HG02973 (cell line): ENCODE measurements around the gene SMOC2.

Source experiments
- ATAC-seq: cut with Tn5 transposase; IDR thresholded peaks from one replicate; pipeline ENCODE4 v1.9.1; 2021; ENCODE audit warnings: moderate library complexity; ENCODE audit not compliant: unreplicated experiment

SMOC2 gene

DNA sequence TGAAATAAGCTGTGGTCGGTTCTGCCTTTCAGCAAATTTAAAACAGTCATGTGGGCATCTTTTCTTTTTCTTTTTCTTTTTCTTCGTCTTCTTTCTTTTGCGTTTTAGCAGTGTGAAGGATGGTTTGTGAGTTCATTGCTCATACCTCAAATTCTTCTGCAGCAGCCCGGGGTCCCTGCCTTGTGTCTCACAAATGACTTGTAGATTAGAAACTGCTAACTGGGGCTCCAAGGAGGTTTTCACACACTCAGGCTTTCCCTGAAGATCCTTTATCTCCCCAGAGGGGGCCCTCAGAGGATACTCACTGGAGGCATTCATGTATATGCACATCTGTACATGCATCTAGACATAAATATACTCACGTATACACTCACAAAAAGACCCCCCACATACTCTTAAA lies 1.7 kb downstream of the SMOC2 start:
- no peak for ATAC-seq

DNA sequence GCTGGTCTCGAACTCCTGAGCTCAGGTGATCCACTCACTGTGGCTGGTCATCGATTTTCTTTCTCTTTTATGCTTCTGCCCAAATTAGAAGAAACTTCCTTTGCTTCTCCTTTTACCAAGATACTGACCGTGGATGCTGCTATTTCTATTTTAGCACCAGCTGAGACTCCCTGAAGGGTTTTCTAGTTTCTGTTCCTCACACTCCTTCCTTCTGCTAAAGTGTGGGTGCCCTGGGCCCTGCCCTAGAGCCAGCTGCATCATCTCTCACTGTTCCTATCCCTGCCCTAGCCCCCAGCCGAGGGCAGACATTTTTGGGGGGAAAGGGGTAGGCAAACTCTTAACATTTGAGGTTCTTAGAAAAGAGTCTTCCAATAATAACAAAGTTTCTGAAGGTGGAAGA lies 6.3 kb downstream of the SMOC2 start:
- no peak for ATAC-seq

DNA sequence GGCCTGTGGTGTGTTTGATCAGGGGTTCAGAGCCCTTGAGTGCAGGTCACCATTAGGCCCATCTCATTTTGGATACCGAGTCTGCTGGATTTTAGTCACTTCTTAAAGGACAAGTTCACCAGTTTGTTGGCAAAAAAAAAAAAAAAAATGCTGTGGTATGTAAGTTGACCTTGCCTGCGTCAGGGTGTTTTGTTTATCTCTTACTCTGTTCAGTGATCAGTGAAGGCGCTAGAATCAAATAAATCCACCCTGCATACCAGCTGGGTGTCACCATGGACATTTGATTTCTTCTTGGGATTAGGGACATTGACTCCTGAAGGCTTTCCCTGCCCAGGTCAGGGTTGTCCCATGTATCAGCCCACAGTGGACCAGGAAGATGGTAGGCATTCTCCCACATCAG lies 6.7 kb downstream of the SMOC2 start:
- ATAC-seq: no peak

DNA sequence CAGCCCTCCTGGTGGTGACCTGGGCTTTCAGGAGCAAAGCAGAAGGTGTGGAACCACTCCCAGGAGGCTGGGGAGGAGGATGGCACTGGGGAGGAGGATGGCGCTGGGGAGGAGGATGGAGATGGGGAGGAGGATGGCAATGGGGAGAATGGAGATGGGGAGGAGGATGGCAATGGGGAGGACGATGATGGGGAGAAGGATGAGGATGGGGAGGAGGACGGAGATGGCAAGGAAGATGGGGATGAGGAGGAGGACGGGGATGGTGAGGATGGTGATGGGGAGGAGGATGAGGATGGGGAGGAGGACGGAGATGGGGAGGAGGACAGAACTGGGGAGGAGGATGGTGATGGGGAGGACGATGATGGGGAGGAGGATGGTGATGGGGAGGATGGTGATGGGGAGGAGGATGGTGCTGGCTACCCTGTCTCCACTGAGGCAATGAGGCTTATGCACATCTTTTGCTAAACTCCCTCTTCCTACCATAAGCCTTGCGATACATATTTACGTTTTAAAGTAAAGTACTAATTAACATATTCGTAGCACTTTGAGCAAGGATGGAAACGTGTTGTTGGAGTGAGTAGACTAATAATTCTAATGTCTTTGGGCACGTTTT lies 7.4 kb downstream of the SMOC2 start:
- ATAC-seq: no peak

DNA sequence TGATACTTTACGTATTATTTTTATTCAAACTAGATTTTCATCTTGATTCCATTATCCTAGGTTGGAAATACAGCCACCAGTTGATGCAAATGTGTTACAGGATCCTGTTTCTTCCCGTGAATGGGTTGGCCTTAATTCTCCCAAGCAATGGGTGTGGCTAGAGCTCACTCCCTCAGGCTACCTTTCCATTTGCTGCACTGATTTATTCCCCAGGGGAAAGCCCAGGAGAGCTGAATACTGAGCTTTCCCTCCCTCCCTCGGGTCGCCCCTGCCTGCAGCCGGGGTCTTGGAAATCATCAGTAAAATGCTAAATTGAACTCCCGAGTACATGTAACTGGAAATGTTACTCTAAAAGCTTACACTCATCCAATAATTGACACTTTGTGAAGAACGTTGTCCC lies 9.9 kb downstream of the SMOC2 start:
- ATAC-seq: no peak

DNA sequence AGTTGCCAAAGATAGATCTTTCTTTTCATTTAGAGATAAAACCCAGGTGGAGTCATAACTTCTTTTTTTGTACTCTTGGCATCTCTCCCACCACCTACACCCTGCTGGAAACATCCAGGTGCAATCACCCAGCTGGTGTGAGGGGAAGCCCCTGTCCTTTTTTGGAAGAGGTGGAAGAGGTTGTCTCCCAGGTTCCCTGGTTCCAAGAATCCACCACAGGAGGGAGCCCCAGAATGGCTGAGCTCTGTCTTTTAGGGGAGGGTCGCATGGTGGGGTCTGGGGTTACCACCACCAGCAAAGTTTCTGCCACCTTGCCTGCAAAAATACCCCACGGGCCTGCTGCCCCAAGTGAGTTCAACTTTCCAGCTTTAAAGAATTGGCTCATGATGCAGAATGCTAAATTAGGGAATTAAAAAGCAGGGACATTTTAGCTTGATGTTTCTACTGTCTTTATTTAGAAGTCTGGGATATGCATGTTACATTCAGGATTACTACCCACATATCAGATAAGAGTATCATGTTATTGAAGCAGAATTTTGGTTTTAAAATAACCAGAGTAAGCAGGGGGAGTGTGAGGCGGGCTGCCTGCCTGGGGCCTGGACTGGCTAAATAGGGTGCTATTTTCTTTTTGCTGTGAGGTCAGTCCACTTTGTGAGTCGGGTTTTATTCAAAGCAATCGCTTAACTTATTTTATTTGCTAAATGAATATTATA lies 11.0 kb downstream of the SMOC2 start:
- ATAC-seq: no peak

DNA sequence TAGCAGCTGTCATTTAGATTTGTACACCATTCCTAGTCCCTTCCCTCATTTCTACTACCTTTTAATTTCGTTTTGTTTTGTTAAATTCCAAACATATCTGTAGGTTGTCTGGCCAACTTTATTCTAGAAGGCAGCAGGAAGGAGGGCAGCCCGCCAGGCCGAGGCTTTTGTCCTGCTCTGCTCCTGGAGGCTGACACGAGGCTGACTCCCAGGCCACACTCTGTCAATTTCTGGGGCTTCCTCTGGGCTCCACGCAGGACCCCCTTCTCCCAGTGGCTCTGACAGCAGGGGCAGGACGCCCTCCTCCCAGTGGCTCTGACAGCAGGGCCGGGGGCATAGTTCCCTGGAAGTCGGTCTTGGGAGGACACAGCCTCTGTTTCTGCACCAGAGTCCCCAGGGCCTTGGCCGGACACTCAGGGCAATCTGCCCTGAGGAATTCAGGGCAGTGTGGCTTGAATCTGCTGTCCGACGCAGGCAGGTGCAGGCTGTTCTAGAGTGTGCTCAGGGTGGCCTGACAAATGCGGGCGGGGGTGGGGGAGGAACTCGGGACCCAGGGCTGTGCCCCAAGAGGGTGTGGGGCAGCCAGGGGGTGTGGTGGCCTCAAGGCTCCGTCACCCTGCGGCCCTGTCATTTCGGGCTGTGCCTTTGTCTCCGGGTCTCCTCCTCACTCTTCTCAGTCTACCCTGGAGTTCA lies 11.8 kb downstream of the SMOC2 start:
- no peak for ATAC-seq

DNA sequence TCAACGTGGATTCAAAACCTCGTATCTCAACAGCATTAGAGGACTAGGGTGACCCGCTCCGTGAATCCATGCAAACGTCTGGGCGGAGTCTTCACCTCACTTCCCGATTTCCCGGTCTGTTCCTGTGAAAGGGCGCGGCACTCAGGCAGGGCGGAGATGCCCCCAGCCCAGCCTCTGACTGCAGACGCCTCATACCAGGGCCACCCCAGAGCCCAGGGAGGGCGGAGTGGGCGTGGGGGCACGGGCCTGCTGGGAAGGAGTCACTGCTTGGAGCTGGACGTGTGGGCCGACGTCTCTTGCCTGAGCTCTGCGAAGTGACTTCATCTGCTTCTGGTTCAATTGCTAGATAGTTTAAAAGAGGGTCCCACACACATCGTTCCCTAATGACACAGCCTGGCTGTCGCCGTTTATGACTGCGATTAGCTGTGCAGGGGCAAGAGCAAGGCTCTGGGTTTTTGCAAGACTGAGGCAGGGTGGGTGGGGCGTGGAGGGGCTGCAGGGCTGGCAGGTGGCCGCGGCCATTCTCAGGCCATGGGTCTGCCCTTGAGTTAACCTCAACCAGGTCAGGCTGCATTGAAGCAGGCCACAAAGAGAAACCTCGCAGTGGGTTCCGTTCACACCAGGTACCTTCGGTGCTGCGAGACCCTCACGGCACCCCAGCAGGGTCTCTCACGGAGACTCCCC lies 15.0 kb downstream of the SMOC2 start:
- ATAC-seq: no peak

DNA sequence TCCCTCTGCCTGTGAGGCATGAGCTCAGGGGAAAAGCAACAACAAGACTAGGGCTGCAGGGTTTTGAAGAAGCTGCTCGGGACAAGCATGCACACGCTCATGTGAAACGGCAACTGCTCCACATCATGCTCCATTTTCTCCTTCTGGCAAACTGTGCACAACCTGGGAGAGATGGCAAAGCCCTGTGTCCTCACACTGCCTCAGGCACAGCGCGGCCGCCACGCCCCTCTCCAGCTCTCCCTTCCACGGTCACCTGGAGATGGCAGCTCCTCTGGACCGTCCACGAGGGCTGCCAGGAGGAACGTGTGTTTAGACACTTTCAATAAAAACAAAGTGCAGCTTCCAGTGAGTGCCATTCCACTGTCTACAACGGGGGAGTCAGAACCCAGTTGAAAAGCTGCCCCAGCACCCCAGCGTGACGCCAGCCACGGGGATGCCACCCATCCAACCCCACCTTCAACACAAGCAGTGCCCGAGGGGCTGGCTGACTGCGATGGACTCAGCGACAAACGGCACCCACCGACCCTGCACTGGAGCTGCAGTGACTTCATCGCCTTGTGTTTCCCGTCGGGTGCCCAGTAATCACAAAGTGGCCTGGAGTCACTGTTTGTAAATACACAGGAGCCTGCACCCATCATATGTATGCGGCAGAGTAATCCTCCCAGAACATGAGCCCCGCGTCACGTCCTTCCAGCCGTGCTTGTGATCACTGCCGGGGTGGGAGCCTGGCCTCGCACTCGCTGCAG lies 16.1 kb downstream of the SMOC2 start:
- ATAC-seq: no peak

DNA sequence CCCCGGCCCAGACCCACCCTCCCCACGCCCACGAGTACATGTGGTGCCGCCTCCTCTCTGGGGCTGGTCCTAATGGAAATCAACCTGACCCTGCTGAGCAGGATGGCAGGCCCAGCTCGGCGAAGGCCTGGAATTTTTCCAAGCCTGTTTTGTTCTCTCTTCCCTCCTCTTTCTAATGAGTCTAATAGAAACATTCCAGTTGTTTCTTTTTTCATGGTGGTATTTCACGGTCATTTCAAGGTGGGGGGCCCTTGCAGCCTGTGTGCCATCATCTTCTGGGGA lies 16.6 kb downstream of the SMOC2 start:
- no peak for ATAC-seq

DNA sequence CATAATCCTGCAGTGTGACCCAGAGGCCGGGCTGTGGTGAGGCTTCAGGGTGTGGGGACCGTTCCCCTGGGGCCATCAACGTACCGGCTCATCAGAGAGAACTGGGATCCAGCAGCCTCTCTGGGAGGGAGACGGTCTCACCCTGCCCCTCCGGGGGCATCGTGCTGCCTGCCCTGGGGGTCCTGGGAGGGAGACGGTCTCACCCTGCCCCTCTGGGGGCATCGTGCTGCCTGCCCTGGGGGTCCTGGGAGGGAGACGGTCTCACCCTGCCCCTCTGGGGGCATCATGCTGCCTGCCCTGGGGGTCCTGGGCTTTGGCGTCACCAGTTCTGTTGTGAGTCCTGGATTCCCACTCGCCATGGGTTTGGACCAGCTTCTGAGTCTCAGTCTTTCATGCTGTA lies 17.1 kb downstream of the SMOC2 start:
- no peak for ATAC-seq

DNA sequence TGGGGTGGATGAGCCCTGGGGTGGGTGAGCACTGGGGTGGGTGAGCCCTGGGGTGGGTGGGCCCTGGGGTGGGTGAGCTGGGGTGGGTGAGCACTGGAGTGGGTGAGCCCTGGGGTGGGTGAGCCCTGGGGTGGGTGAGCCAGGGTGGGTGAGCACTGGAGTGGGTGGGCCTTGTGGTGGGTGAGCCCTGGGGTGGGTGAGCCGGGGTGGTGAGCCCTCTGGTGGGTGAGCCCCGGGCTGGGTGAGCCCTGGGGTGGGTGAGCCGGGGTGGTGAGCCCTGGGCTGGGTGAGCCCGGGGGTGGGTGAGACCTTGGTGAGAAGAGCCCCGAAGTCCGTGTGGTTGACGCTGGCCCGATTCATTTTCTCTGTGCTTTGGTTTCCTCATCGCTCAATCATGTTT lies 18.6 kb downstream of the SMOC2 start:
- no peak for ATAC-seq

DNA sequence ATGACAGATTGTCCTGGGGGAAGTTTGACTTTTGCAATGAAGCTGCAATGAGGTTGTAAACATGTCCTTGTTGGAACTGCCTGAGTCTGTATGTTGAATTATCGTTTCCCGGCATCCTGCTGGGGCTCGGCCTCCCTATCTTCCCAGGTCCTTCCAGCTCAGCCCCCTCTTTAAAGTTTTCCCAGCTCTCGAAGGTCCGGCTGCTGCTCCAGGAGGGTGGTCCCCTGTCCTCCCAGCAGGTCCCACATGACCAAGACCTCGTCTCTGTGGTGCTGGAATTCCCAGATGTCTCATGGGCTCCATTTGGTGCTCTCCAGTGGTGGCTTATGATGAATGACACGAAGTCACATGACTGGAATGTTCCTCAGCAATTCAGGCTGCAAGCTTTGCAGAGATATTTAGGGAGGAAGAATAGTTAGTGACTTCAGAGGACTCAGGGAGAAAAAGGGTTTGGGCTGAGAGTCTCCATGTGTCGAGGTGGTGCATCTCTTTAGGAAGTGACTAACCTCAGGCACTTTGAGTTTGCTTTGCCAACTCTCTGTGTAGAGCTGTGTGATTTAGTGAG lies 21.4 kb downstream of the SMOC2 start:
- no peak for ATAC-seq

DNA sequence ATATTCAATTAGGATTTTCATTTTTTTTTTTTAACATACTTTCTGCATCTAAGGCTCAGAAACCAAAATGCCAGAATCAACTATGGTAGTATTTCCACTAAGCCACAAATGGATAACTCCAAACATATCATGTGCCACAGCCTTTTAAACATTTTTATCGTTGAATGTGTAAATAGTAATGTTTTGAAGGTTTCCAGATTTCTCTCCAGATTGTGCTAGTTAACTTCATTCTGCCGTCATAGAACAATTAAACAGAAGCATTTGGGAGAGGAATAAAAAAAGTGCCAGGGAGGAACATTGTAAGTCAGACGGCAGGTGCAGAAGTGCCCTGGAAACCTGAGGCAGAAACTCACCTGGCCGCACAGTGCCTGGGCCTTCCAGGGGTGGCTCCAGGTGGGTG lies 23.6 kb downstream of the SMOC2 start:
- no peak for ATAC-seq

DNA sequence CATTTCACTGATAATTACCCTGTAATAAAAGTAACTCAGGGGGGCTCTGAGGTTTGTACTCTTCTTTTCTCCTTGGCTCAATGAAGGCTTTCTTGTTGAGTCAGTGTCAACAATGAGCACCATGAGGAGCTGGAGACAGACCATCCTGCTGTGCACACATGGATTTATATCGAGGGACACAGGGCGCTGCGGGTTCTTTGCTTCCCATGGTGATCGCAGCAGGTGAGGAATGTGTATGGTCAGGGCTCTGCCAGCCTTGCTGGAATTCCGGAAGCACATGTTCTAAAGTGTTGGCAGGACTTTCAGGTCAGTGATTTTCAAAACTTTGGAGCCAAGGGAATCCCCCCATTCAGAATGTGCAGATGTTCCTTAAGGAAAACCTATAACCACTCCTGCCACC lies 27.1 kb downstream of the SMOC2 start:
- ATAC-seq: no peak

DNA sequence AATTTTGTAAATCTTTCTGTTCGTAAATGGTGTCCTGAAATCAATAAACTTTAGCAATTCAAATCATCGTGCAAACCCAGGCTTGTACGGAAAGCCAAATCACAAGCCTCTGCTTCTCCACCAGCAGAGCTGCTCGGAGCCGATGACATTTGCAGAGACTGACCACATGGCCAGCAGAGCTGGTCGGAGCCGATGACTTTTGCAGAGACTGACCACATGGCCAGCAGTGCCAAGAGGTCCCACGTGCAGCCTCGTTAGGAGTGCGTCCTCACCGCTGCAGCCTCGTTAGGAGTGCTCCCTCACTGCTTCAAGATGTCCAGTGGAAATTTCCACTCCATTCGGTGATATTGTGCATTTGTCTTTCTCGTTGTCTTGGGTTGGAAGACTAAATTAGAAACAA lies 28.5 kb downstream of the SMOC2 start:
- no peak for ATAC-seq

DNA sequence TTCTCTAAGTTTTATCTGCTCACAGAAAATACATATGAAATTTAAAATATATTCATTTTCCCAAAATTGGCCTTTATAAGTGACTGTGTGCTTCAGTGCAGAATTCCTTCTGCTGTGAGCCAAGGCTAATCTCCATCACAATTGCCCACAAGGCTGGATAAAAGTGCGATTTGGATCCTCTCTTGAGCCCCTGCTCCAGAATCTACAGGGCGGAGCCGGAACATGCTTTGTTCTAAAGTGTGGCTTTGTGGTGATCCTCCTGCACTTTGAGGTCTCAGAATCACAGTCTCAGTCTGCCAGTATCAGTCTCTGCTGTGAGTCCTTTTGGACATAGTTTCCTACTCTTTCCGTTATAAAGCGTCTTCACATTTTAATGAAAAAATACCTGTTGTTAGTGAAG lies 28.9 kb downstream of the SMOC2 start:
- no peak for ATAC-seq

DNA sequence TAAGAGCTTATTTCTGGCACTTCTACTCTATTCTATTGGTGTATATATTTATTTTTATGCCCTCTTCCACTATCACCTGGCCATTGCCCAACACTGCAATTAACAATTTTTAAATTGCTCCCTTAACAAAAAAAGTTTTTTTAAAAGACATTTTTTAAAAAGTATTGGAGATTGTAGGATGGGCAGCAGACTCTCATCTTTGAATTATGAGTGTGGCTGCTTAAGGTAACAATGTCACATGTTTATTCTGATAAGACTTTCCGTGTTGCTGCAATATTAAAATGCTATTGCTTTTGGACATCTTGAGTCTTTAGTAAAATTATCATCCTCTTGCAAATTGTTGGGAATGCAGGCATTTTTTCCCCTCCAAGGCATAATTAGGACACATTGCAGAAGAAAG lies 31.4 kb downstream of the SMOC2 start:
- no peak for ATAC-seq

DNA sequence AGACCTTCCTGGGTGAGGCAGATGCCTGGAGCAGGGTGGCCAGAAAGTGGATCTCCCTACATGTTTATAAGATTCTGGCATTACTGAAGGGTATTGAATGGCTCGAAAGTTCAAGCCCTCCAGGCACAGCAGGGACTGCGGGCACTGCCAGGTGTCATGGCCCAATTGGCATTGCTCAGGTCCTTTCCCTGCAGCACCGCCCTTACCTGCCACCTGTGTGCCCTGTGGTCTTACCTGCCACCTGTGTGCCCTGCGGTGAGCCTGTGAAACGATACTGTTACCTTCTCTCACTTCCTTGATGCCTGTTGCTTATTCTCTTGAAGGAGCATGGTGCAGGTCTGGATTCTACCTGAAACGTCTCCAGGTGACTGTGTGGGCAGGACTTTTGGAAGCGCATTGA lies 32.2 kb downstream of the SMOC2 start:
- ATAC-seq: no peak

DNA sequence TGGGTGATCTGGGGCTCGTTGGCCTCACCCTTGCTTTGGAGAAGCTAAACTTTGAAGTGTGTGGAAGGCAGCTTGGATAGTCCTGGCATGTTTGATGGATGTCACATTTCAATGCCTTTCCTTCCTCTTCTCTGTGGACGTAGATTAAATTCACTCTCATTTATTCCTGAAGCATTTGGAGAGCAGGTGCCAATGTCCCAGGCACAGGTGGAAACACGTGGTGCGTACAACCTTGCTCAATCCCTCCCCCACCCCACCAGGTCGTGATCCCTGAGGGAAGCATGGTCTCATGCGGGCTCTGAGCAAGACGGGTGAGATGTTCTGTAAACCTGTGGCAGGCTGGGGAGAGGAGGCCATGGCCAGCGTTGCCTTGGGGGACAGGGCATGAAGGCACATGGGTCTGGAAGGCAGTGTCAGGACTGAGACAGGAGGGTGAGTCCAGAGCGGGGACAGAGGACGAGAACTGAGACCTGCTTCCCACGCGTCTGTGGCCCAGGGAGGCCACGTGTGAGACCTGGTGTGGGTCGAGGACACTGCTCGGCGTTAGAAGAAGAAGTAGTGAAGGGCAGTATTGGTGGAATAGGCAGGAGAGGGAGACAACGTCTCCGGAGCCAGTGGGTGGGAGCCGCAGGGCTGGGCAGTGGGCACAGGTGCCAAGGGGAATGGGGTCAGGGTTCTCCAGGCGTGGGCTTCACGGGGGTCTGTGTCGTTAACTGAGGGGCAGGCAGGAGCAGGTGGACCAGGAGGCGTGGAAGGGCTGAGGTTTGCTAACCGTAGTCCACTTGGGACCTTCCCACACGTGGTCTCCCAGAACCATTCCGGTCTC lies 34.4 kb downstream of the SMOC2 start:
- no peak for ATAC-seq
